Activated naive CD4-positive, alpha-beta T cell treated with anti-CD3 and anti-CD28 coated beads, Interleukin-2, amount 10 ng/mL, durations not matched to agents 5 hours and 36 hours (primary cell): ENCODE results near the gene SLC38A2. TPM values are rescaled to one million over a fixed set of nuclear protein-coding genes. Genes with fewer than 3 reads are reported as not detected.

Experiments
- total RNA-seq, 2 experiments: library from RNA; stranded (reverse); gene quantifications; one replicate each; pipeline ENCODE4 v1.2.3, GENCODE V29; 2021

The SLC38A2 gene
- 100 to 1,000 TPM; 241 to 251 TPM for total RNA-seq

GRCh38 chr12:46372544-46373300 is at the start of gene SLC38A2:
TSS of gene SLC38A2 (minus strand) at chr12:46372773. CDS start at chr12:46371293, 1,480 bp downstream.

Other genes starting within 250 kb of the SLC38A2 start
- 100 to 1,000 TPM; 211 to 213 TPM for gene SLC38A1, start 103.7 kb downstream of the SLC38A2 start, total RNA-seq